SK-N-SH (cell line): ENCODE measurements around the gene PLAC9. TPM values are rescaled to one million over a fixed set of nuclear protein-coding genes. Genes with fewer than 3 reads are reported as not detected.

ENCODE experiments used
- CTCF ChIA-PET: fragments of 300-600, 350-600 bp; formaldehyde crosslinking; extraction: SDS; loops from one replicate; lab custom pipeline; 2021; lab: Yijun Ruan, JAX
- POLR2A ChIA-PET: fragments of 350-600 bp; sonication (Branson Sonifier 250); formaldehyde crosslinking; extraction: SDS; loops from one replicate; lab custom pipeline; 2020; ENCODE audit warnings: antibody characterized with exemption, inconsistent platforms; lab: Yijun Ruan, JAX
- DNase-seq: peaks from one replicate; pipeline ENCODE4 v3.0.0; 2012
- H2AFZ ChIP-seq: fragments of 200-600 bp; sonication (generic); 2 replicates; pipeline ENCODE4 v1.8.1; 2016; ENCODE audit warnings: antibody characterized with exemption, mild to moderate bottlenecking, low read depth
- H3F3A ChIP-seq: fragments of 200-600 bp; sonication (generic); replicated peaks from 2 replicates; pipeline ENCODE3; 2016; ENCODE audit warnings: antibody characterized with exemption, mild to moderate bottlenecking; ENCODE audit not compliant: insufficient read depth
- H3K27ac ChIP-seq, 2 experiments: fragments of 200-500 bp in 1 of 2; fragments of 200-600 bp in 1 of 2; sonication (Bioruptor generic) in 1 of 2; sonication (generic), shearing (Covaris generic) in 1 of 2; 2 replicates each; pipeline versions ENCODE4 v1.5.1 to v1.6.1; 2014 to 2016; ENCODE audit warnings: low read depth in 2 of 2, inconsistent platforms in 1 of 2, low read length in 1 of 2, mild to moderate bottlenecking in 1 of 2, mixed read lengths in 1 of 2
- H3K27me3 ChIP-seq: fragments of 200-600 bp; sonication (generic), shearing (Covaris generic); 2 replicates; pipeline ENCODE4 v1.6.1; 2016; ENCODE audit warnings: mixed run types; ENCODE audit not compliant: insufficient read depth
- H3K36me3 ChIP-seq, 2 experiments: fragments of 200-500 bp in 1 of 2; fragments of 200-600 bp in 1 of 2; sonication (Bioruptor generic) in 1 of 2; sonication (generic) in 1 of 2; replicated peaks in 1 of 2; 2 replicates each; pipeline versions ENCODE3 to v1.5.1; 2014 to 2016; ENCODE audit warnings: low read length in 1 of 2, mild to moderate bottlenecking in 1 of 2; ENCODE audit not compliant: insufficient read depth in 2 of 2, control insufficient read depth in 1 of 2
- H3K4me1 ChIP-seq, 2 experiments: fragments of 200-500 bp in 1 of 2; fragments of 200-600 bp in 1 of 2; sonication (Bioruptor generic) in 1 of 2; sonication (generic), shearing (Covaris generic) in 1 of 2; 2 replicates each; pipeline versions ENCODE4 v1.5.1 to v1.6.1; 2014 to 2016; ENCODE audit warnings: low read depth in 1 of 2, low read length in 1 of 2, mixed run types in 1 of 2; ENCODE audit not compliant: insufficient read depth in 2 of 2, control insufficient read depth in 1 of 2
- H3K4me2 ChIP-seq: fragments of 200-600 bp; sonication (generic), shearing (Covaris generic); 2 replicates; pipeline ENCODE4 v1.6.1; 2017; ENCODE audit warnings: mixed run types
- H3K4me3 ChIP-seq, 2 experiments: fragments of 200-500 bp in 1 of 2; fragments of 200-600 bp in 1 of 2; sonication (Bioruptor generic) in 1 of 2; sonication (generic), shearing (Covaris generic) in 1 of 2; 2 replicates each; pipeline versions ENCODE4 v1.5.1 to v1.8.1; 2014 to 2016; ENCODE audit warnings: low read depth in 2 of 2, inconsistent platforms in 1 of 2, low read length in 1 of 2, mild to moderate bottlenecking in 1 of 2, mixed read lengths in 1 of 2, moderate library complexity in 1 of 2
- H3K79me2 ChIP-seq: fragments of 200-600 bp; sonication (generic); 2 replicates; pipeline ENCODE4 v1.8.1; 2017; ENCODE audit warnings: mild to moderate bottlenecking; ENCODE audit not compliant: insufficient read depth
- H3K9ac ChIP-seq: fragments of 200-600 bp; sonication (generic); 2 replicates; pipeline ENCODE4 v1.6.1; 2017; ENCODE audit warnings: mixed run types
- H3K9me2 ChIP-seq: fragments of 200-600 bp; sonication (generic); 2 replicates; pipeline ENCODE4 v1.6.1; 2017; ENCODE audit warnings: mixed run types
- H3K9me3 ChIP-seq: fragments of 200-600 bp; sonication (generic); 2 replicates; pipeline ENCODE4 v1.6.1; 2017; ENCODE audit warnings: mixed run types, mild to moderate bottlenecking, moderate library complexity
- H4K20me1 ChIP-seq: fragments of 200-600 bp; sonication (generic); 2 replicates; pipeline ENCODE4 v1.6.1; 2017; ENCODE audit warnings: mild to moderate bottlenecking, mixed run types; ENCODE audit not compliant: insufficient read depth
- FOXM1 ChIP-seq: IDR thresholded peaks from 2 replicates; pipeline ENCODE4 v1.4.0; 2012; ENCODE audit warnings: low read depth, mild to moderate bottlenecking
- GABPA ChIP-seq: IDR thresholded peaks from 2 replicates; pipeline ENCODE4 v1.4.0; 2012; ENCODE audit warnings: low read depth, mild to moderate bottlenecking
- GATA2 ChIP-seq: sonication (generic); formaldehyde crosslinking; IDR thresholded peaks from 2 replicates; pipeline ENCODE4 v1.5.0; 2020; ENCODE audit warnings: mild to moderate bottlenecking, missing genetic modification reagents
- MEF2A ChIP-seq: IDR thresholded peaks from 2 replicates; pipeline ENCODE4 v1.4.0; 2012; ENCODE audit warnings: low read depth, borderline replicate concordance
- POLR2AphosphoS5 ChIP-seq: IDR thresholded peaks from 2 replicates; pipeline ENCODE4 v1.6.1; 2012; ENCODE audit warnings: low read depth, low read length
- RCOR1 ChIP-seq: fragments of 150-350 bp; IDR thresholded peaks from 2 replicates; pipeline ENCODE4 v1.6.1; 2017; ENCODE audit warnings: antibody characterized with exemption, low read length
- RXRA ChIP-seq: IDR thresholded peaks from 2 replicates; pipeline ENCODE4 v1.4.0; 2012; ENCODE audit warnings: low read depth, mild to moderate bottlenecking, borderline replicate concordance
- SMC3 ChIP-seq: IDR thresholded peaks from 2 replicates; pipeline ENCODE4 v1.6.1; 2012; ENCODE audit warnings: low read depth, low read length, improper control_type of control experiment
- TCF12 ChIP-seq: IDR thresholded peaks from 2 replicates; pipeline ENCODE4 v1.4.0; 2012
- TEAD4 ChIP-seq: IDR thresholded peaks from 2 replicates; pipeline ENCODE4 v1.4.0; 2012; ENCODE audit warnings: mild to moderate bottlenecking, borderline replicate concordance; ENCODE audit not compliant: insufficient read depth
- WGBS: methylation state at CpG from one replicate; pipeline ENCODE4 v1.1.6; 2017; ENCODE audit warnings: low lambda C conversion rate; 5-methylcytosine and 5-hydroxymethylcytosine counted together
- polyA plus RNA-seq, 3 experiments: library from polyadenylated mRNA; depleted of rRNA; stranded (reverse); fragments of >200 nt; gene quantifications; 2 replicates each; pipeline ENCODE4 v1.2.3, GENCODE V29; 2012
- TF ChIP-seq, protein P1 (sequence below): fragments of 150-350 bp; IDR thresholded peaks from 2 replicates; pipeline ENCODE4 v1.6.1; 2016; ENCODE audit warnings: mild to moderate bottlenecking, low read depth, low read length
- TF ChIP-seq, protein P2 (sequence below): IDR thresholded peaks from 2 replicates; pipeline ENCODE4 v1.6.1; 2012; ENCODE audit warnings: mild to moderate bottlenecking, low read depth, low read length, moderate library complexity
- TF ChIP-seq, protein P3 (sequence below): IDR thresholded peaks from 2 replicates; pipeline ENCODE4; 2012
- TF ChIP-seq, protein P4 (sequence below): fragments of 200-600 bp; sonication (generic); IDR thresholded peaks from 2 replicates; pipeline ENCODE4 v1.6.1; 2017; ENCODE audit warnings: antibody characterized with exemption, mild to moderate bottlenecking, moderate library complexity
- TF ChIP-seq, protein P5 (sequence below): IDR thresholded peaks from 2 replicates; pipeline ENCODE4 v1.4.0; 2012; ENCODE audit warnings: low read depth, borderline replicate concordance

PLAC9 gene
- polyA plus RNA-seq, 1 of the 3 experiments (the other 2 are of a cell fraction) = 0.21 TPM

DNA sequence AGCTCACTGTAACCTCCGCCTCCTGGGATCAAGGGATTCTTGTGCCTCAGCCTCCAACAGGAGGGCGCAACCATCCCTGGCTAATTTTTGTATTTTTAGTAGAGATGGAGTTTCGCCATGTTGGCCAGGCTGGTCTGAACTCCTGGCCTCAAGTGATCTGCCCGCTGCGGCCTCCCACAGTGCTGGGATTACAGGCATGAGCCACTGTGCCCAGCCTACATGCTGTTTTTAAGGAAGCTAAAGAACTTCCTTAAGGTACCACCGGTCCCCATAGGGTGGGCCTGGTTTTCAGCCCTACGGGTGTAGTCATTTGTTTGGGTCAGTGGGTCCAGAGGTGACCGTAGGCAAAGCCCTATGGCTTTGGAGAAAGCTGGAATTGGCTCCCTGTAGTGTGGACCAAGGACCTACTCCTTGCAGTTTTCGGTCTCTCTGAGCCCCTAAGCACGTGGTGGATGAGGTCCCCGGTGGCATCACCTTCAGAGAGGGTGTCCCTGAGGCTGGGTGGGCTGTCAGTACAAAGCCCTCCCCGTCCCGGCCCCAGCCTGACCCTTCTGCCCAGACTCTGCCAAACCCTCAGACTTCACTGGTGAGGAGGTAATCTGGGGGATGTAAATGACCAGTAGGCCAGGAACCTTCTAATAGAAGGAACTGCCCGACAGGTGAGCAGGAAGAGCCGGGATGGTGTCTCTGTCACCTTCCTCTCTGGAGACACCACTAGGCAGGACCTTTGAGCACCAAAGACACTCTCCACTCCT is 42.3 kb downstream of the PLAC9 start:
- Histone ChIP-seq H3K79me2 (no peaks in the 10 kb centered on the region), H3K9me3 (no peaks in the 10 kb centered on the region), H3K27ac (no peak overlapping the region), H3K4me2 (no peak overlapping the region), H2AFZ (no peak overlapping the region), H3K9ac (no peak overlapping the region), H3F3A (no peaks in the 10 kb centered on the region), H3K36me3 (peaks cover 0 to 9% of the 10 kb centered on the region in 2 experiments), H3K4me3 (no peak overlapping the region), H3K27me3 (no peaks in the 10 kb centered on the region), H4K20me1 (peaks cover 21% of the 10 kb centered on the region; the same call in 1 of the 2 replicates), H3K9me2 (no peaks in the 10 kb centered on the region), H3K4me1 (no peaks in the 10 kb centered on the region; a peak in 2 of 4 replicates)
- no peak for DNase-seq
- ChIA-PET CTCF (interaction anchor here (1.2 to 1.5 kb wide), 3 partner anchors 31 to 48 kb away, joined by 3 to 8 read pairs (median 4); no protein-coding TSS in a partner anchor), POLR2A (no interaction called here)
- WGBS = 95% methylated on average over 15 of the region's 15 CpGs
- TF ChIP-seq MEF2A (no peak), GABPA (no peak), RXRA (no peak), FOXM1 (no peak), TEAD4 (no peak), RCOR1 (no peak), SMC3 (no peak), TCF12 (no peak), GATA2 (no peak), POLR2AphosphoS5 (no peak)
- TF ChIP-seq, protein P1, sequence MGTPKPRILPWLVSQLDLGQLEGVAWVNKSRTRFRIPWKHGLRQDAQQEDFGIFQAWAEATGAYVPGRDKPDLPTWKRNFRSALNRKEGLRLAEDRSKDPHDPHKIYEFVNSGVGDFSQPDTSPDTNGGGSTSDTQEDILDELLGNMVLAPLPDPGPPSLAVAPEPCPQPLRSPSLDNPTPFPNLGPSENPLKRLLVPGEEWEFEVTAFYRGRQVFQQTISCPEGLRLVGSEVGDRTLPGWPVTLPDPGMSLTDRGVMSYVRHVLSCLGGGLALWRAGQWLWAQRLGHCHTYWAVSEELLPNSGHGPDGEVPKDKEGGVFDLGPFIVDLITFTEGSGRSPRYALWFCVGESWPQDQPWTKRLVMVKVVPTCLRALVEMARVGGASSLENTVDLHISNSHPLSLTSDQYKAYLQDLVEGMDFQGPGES = no peak
- TF ChIP-seq, protein P2, sequence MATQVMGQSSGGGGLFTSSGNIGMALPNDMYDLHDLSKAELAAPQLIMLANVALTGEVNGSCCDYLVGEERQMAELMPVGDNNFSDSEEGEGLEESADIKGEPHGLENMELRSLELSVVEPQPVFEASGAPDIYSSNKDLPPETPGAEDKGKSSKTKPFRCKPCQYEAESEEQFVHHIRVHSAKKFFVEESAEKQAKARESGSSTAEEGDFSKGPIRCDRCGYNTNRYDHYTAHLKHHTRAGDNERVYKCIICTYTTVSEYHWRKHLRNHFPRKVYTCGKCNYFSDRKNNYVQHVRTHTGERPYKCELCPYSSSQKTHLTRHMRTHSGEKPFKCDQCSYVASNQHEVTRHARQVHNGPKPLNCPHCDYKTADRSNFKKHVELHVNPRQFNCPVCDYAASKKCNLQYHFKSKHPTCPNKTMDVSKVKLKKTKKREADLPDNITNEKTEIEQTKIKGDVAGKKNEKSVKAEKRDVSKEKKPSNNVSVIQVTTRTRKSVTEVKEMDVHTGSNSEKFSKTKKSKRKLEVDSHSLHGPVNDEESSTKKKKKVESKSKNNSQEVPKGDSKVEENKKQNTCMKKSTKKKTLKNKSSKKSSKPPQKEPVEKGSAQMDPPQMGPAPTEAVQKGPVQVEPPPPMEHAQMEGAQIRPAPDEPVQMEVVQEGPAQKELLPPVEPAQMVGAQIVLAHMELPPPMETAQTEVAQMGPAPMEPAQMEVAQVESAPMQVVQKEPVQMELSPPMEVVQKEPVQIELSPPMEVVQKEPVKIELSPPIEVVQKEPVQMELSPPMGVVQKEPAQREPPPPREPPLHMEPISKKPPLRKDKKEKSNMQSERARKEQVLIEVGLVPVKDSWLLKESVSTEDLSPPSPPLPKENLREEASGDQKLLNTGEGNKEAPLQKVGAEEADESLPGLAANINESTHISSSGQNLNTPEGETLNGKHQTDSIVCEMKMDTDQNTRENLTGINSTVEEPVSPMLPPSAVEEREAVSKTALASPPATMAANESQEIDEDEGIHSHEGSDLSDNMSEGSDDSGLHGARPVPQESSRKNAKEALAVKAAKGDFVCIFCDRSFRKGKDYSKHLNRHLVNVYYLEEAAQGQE = no peak
- TF ChIP-seq, protein P3, sequence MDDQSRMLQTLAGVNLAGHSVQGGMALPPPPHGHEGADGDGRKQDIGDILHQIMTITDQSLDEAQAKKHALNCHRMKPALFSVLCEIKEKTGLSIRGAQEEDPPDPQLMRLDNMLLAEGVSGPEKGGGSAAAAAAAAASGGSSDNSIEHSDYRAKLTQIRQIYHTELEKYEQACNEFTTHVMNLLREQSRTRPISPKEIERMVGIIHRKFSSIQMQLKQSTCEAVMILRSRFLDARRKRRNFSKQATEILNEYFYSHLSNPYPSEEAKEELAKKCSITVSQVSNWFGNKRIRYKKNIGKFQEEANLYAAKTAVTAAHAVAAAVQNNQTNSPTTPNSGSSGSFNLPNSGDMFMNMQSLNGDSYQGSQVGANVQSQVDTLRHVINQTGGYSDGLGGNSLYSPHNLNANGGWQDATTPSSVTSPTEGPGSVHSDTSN = no peak
- TF ChIP-seq, protein P4, sequence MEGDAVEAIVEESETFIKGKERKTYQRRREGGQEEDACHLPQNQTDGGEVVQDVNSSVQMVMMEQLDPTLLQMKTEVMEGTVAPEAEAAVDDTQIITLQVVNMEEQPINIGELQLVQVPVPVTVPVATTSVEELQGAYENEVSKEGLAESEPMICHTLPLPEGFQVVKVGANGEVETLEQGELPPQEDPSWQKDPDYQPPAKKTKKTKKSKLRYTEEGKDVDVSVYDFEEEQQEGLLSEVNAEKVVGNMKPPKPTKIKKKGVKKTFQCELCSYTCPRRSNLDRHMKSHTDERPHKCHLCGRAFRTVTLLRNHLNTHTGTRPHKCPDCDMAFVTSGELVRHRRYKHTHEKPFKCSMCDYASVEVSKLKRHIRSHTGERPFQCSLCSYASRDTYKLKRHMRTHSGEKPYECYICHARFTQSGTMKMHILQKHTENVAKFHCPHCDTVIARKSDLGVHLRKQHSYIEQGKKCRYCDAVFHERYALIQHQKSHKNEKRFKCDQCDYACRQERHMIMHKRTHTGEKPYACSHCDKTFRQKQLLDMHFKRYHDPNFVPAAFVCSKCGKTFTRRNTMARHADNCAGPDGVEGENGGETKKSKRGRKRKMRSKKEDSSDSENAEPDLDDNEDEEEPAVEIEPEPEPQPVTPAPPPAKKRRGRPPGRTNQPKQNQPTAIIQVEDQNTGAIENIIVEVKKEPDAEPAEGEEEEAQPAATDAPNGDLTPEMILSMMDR = no peak
- TF ChIP-seq, protein P5, sequence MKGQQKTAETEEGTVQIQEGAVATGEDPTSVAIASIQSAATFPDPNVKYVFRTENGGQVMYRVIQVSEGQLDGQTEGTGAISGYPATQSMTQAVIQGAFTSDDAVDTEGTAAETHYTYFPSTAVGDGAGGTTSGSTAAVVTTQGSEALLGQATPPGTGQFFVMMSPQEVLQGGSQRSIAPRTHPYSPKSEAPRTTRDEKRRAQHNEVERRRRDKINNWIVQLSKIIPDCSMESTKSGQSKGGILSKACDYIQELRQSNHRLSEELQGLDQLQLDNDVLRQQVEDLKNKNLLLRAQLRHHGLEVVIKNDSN = no peak
